Posterior cingulate gyrus (tissue), 11 donors: Measurements from ENCODE around the gene MRPS34.
A peak's percentile ranks its signal among the peaks of the same experiment; 100 is the strongest.

Source experiments
- DNase-seq, 10 donors: peaks; one replicate each; pipeline versions ENCODE4 v3.0.0 to v3.0.0-alpha.2; 2020 to 2021; ENCODE audit warnings: mixed read lengths in 3 of 10
- intact Hi-C: fragments of 100-400 bp; cut with DNase I; formaldehyde crosslinking; loops from one replicate; pipeline ENCODE4 v1.15.1; 2023

MRPS34 gene

DNA sequence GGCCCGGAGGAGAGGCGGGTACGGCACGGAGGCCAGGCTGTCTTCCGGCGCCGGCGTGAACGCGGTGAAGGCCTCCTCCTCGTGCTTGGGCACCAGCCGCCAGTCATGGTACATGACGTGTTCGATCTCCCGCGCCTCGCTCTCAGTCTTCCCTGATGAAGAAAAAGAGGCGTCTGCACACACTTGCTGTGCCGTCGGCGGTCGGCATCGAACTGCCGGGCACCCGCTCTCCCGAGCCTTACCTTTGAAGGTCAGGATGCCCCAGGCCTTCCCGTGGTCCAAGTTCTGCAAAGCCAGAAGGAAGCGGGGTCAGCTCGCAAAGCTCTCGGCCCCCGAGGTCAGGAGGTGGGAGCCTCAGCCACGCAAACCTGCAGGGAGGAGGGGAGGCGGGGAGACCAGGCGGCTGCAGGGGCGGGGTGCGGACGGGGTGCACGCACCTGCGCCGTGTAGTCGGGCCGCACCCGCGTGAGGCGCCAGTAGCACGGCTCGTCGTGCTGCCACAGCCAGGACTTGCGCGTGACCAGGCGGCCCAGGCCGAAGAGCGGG lies 499 bp downstream of the MRPS34 start, which contains the start of gene EME2:
Gene EME2, plus strand, starts transcription at position 449 of the 546 bp plus-strand sequence. CDS start 418 bp downstream, outside the sequence.
- DNase-seq = peak in 1 of 10 donors; percentile 26
- intact Hi-C loops = loop anchor here (5.0 kb wide), 3 partner anchors 55 to 190 kb away; partner anchors contain the start of genes FAHD1, HAGH, MAPK8IP3 and RPS2

DNA sequence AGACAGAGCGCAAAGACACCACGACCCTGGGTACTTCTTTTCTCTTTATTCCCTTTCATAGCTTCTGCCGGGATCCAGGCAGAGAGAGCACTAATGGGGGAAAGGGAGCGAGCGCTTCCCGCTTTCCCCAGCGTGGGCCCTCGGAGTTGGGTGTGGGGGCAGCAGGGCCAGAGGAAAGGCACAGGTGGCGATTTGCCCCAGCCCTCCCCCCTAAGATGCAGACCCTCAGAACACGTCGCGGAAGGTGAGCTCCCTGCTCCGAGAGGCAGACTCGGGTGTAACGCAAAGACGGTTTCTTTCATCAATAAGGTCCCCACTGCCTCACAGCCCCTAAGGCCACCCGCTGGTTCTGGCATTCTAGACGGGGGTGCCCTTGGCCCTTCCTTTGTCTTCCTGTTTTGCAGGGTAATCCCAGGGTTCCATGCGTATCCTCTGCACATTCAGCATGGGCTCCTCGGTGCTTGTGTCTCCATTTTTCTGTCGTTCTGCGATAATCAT lies 1.0 kb downstream of the MRPS34 start:
- intact Hi-C loops = loop anchor here (5.0 kb wide), 3 partner anchors 55 to 190 kb away; partner anchors contain the start of genes FAHD1, HAGH, MAPK8IP3 and RPS2
- DNase-seq = no peak

DNA sequence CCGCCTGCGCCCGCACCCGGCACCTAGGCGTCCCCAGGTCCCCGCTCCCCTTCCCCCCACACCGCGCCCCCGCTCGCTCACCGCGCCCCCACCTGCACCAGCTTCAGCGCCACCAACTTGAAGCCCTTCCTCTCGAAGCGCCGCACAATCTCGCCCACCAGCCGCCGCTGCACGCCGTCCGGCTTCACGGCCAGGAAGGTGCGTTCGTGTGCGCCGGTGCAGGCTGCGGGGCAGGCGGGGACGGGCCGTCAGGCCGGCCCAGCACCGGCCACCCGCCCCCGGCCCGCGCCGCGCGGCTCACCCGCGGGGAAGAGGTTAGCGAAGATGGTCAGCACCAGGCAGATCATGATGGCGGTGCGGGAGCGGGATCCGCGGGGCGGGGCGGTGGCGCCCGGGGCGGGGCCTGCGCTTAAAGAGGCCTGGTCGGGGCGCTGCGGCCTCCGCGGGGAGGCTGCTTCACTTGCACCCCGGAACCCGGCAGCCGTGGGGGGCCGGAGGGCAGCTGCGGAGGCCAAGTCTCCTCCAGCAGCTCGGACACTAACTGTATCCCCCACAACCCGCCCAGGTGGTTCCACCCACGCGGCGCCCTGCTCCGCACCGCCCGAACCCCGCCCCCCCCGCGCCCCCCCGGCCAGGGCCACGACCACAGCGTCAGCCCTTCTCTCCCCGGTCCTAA lies 1.6 kb downstream of the MRPS34 start, which contains the start of gene NME3:
Gene NME3, minus strand, starts transcription at position 356 of the 676 bp plus-strand sequence. Its CDS starts 9 bp downstream, at position 347.
- intact Hi-C loops = loop anchor here (5.0 kb wide), 3 partner anchors 56 to 191 kb away; partner anchors contain the start of genes FAHD1, HAGH, MAPK8IP3 and RPS2
- peak; percentile 65 to 98 (median 78) for DNase-seq

DNA sequence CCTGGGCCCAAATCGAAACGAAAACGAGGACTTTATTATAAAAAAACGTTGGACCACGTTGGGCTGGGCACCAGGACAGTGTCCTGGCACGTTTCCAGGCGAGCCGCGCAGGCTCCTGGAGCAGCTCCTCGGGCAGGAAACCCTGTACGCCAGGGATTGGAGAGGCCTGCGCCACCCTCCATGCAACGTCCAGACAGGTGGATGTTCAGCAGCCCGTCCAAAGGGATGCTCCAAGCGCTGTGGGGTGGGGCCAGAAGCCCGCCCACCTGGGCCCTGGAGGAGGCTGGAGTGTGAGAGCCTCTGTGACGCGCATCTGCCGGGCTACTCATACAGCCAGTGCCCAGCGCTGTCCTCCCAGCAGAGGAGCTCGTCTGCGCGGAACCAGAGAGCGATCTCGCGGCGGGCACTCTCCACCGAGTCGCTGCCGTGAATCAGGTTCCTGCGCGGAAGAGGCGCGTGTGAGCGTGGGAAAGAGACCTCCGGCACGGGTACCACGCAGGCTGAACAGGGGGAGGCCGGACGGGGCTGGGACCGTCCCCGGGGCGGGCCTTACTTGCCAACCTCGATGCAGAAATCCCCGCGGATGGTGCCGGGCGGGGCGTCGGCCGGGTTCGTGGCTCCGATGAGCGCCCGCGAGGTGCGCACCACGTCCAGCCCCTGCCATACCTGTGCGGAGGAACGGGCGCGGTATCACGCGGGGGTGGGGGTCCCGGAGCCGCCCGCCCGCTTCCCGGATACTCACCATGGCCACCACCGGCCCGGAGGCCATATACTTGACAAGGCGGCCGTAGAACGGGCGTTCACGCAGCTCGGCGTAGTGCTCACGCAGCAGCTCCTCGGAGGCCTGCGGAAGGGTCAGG lies 2.4 kb downstream of the MRPS34 start:
- intact Hi-C loops = loop anchor here (5.0 kb wide), 3 partner anchors 57 to 192 kb away; partner anchors contain the start of genes FAHD1, HAGH, MAPK8IP3 and RPS2
- DNase-seq = peak; percentile 47 to 96 (median 69)

DNA sequence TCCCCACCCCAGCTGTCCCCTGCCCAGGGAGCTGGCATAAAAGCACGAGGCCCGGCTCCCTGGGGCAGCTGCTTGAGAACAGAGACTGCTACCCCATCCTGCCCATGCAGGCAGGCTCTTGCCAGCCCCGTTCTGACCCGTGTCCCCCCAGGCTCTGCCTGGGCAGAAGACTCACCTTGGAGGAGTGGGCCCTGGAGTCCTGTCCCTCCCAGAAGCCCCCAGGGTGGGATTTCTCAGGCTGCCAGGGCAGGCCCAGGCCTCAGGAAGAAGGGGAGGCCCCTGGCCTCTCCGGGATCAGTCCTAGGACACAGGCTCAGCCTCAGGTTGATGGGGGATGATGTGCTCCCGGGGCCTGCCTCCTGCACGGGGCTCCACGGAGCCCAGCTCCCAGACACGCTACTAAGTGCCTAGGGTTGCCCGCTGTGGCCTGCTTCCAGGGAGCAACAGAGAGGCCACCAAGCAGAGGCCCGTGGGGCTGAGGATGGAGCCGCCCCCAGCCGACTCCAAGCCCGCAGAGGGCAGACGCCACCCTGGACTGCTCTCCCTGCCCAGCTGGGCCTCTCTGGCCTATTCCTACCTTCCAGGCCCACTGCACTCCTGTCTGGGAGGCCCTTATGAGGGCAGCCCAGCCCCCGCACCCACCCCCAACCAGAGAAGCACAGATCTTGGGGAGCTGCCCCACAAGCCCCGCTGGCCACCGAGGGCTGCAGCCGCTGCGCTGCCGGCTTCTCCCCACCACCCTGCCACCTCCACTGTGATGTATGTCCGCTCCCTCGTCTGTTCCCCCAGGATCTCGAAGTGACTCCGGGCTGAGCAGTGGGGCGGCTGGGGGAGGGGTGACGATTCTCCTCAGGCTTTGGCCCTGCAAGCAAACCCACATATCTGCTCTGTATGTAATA lies 3.3 kb downstream of the MRPS34 start:
- no peak for DNase-seq
- intact Hi-C loops = loop anchor here (5.0 kb wide), 3 partner anchors 58 to 193 kb away; partner anchors contain the start of genes FAHD1, HAGH, MAPK8IP3 and RPS2

DNA sequence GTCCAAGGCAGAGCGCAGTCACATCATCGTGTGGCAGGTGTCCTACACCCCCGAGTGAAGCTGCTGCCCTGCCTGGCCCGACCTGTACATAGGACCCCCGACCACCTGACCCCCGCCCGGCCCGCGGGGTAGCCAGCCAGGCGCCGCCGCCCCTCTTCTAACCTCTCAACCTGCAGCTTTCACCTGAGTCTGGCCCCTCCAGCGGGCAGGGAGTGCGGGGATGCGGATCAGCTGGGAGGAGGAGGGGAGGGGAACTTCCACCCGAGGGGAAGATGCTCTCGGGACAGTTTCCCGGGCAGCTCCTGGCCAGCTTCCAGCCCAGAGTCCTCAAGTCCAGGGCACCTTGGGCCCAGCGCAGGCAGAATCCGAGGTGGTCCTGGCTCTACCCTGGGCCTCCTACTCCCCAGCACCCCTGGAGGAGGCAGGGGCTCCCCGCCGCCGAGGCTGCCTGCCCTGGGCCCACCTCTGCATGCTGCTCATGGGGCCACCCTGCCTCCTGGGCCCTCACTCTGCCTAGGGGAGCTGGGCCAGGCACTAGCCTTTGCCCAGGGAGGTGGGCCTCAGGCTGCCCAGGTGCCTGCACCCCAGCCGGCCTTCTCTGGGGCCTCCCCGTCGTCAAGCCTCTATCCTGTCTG lies 4.0 kb downstream of the MRPS34 start:
- DNase-seq = no peak
- intact Hi-C loops = no loop called here

DNA sequence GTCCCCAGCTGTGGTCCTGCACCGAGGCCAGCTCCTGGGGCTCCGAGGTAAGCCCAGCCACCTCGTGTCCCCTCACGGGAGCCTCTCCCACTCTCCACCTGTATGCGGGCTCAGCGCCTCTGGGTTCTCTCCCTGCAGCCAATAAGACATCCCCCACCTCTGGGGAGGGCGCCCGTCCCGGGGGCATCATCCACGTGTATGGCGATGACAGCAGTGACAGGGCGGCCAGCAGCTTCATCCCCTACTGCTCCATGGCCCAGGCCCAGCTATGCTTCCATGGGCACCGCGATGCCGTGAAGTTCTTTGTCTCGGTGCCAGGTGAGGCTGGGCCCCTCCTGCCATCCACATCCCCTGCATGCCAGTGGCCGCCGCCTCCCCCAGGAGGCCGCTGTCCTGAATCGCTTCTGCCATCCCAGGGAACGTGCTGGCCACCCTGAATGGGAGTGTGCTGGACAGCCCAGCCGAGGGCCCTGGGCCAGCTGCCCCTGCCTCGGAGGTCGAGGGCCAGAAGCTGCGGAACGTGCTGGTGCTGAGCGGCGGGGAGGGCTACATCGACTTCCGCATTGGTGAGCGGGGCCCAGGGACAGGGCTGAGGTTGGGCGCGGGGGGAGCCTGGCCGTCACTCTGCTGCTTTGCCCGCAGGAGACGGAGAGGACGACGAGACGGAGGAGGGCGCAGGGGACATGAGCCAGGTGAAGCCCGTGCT lies 4.7 kb downstream of the MRPS34 start:
- no peak for DNase-seq
- intact Hi-C loops = no loop called here

DNA sequence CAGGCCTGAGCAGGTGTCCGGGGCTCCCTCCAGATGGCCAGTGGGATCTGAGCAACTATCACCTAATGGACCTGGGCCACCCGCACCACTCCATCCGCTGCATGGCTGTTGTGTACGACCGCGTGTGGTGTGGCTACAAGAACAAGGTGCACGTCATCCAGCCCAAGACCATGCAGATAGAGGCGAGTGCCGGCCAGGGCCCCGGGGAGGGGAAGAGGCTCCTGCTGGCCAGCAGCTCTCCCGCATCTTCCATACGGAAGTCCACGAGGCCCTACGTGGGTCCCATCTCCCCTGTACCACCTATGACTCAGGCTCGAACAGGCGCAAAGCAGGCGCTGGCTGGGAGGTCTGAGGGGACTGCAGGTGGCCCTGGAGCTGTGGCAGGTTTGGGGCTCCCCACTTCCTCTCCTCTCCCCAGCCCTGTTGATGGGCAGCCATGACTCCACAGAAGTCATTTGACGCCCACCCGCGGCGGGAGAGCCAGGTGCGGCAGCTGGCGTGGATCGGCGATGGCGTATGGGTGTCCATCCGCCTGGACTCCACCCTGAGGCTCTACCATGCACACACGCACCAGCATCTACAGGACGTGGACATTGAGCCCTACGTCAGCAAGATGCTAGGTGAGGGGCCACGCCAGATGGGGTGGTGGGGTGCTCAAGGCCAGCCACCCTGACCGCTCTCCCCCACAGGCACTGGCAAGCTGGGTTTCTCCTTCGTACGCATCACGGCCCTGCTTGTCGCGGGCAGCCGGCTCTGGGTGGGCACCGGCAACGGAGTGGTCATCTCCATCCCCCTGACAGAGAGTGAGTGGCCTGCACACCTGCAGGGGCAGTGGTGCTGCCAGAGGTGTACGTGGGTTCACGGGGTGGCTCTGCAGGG lies 5.6 kb downstream of the MRPS34 start:
- DNase-seq = no peak
- intact Hi-C loops = no loop called here

DNA sequence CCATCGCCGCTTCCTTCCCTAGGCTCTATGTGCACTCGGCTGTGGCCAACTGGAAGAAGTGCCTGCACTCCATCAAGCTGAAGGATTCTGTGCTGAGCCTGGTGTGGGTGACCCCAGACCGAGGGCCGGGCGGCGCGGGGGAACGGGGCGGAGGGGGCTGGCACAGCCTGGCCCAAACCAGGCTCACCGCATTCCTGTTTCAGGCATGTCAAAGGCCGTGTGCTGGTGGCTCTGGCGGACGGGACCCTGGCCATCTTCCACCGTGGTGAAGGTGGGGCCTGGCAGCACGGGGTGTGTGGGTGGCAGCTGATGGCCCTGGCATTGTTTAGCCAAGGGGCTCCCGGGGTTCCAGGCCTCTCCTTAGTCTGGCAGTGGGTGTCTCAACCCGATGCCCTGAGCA lies 6.2 kb downstream of the MRPS34 start:
- intact Hi-C loops = no loop called here
- no peak for DNase-seq

DNA sequence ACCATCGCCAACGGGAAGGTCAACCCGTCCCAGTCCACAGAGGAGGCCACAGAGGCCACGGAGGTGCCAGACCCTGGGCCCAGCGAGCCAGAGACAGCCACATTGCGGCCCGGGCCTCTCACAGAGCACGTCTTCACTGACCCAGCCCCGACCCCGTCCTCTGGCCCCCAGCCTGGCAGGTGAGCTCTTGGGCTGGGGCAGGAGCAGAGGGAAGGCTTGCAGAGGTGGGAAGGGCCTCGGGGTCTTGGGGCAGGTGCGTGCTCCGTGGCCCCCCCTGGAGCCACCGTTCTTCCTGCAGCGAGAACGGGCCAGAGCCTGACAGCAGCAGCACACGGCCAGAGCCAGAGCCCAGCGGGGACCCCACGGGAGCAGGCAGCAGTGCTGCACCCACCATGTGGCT lies 6.7 kb downstream of the MRPS34 start:
- no peak for DNase-seq
- intact Hi-C loops = no loop called here

DNA sequence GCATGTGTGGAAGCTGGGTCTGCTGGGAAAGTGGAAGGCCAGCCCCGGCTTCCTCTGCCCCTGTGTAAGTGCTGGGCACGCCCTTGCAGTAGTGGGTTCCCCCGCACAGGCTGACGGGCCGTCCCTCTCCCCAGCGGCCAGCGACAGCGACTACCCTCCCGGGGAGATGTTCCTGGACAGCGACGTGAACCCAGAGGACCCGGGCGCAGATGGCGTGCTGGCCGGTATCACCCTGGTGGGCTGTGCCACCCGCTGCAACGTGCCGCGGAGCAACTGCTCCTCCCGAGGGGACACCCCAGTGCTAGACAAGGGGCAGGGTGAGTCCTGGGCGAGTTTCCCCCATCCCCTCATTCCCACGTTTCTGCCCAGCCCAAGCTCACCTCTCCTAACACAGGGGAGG lies 7.1 kb downstream of the MRPS34 start:
- intact Hi-C loops = no loop called here
- DNase-seq = no peak

DNA sequence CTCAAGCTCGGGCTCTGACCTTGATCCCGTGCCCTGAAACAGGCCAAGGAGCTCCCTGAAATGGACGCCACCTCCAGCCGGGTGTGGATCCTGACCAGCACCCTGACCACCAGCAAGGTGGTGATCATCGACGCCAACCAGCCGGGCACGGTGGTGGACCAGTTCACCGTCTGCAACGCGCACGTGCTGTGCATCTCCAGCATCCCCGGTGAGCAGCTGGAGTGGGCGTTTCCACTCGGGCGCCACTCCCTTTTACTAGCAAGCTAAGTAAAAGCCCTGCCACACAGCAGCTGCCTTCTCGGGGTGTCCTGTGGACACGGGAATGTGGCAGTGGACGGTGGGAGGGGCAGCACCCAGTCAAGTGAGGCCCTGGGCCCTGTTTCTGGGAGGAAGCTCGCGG lies 8.0 kb downstream of the MRPS34 start:
- no peak for DNase-seq

DNA sequence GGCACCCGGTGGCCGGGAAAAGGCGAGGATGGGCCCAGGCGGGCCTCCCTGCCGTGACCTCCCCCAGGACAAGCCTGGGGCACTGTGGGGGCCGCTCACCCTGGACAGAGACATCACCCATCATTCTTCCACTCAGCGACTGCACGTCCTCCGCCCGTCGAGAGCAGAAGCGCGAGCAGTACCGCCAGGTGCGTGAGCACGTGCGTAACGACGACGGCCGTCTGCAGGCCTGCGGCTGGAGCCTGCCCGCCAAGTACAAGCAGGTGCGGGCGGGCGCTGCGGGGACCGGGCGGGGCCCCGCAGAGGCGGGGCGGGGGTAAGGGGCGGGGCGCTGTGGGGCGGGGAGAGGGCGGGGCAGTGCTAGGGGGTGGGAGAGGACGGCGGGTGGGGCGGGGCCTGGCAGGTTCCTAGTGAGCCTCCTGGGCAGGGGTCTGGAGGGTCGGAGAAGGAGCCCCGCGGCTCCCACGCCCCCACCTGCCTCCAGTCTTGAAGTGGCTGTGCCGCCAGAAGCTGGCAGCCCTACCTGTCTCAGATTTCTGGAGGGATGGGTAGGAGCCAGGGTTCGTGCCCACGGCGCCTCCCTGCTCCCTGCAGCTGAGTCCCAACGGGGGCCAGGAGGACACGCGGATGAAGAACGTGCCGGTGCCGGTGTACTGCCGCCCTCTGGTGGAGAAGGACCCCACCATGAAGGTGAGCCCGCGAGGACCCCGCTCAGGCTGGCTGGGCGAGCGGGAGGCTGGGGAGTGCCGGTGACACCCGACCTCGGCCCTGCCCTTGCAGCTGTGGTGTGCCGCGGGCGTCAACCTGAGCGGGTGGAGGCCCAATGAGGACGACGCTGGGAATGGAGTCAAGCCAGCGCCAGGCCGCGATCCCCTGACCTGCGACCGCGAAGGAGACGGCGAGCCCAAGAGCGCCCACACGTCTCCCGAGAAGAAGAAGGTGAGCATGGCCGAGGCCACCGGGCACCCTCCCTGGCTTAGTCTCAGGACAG lies 9.1 kb downstream of the MRPS34 start:
- intact Hi-C loops = no loop called here
- DNase-seq = peak in 3 of 10 donors; percentile 44 to 86 (median 55)

More for the DNA sequence above, 8.0 kb downstream of the MRPS34 start:
- intact Hi-C loops = no loop called here

DNA sequence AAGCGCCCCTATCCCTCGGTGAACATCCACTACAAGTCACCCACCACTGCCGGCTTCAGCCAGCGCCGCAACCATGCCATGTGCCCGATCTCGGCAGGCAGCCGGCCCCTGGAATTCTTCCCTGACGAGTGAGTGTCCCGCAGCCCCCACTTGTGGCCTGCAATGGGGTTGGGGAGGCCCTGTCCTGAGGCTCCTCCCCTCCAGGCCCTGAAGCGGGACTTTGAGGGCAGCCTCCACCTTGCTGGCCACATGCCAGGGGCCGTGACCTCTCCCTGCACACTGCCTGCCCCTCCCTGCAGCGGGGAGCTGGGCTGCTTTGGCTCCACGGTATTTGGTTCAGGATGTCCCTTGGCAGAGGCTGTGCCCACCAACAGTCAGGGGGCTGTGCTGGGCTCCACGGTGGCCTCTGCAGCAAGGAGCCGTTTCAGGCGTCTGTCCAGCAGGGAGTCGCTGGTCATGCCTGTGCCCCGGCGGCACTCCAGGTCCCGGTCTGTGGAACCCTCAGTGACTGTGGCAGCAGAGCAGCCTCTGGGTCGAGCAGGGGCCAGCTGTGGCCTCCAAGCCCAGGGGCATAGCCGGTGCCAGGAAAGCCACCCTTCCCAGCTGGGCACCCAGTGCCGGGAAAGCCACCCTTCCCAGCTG lies 9.9 kb downstream of the MRPS34 start:
- no peak for DNase-seq
- intact Hi-C loops = no loop called here

DNA sequence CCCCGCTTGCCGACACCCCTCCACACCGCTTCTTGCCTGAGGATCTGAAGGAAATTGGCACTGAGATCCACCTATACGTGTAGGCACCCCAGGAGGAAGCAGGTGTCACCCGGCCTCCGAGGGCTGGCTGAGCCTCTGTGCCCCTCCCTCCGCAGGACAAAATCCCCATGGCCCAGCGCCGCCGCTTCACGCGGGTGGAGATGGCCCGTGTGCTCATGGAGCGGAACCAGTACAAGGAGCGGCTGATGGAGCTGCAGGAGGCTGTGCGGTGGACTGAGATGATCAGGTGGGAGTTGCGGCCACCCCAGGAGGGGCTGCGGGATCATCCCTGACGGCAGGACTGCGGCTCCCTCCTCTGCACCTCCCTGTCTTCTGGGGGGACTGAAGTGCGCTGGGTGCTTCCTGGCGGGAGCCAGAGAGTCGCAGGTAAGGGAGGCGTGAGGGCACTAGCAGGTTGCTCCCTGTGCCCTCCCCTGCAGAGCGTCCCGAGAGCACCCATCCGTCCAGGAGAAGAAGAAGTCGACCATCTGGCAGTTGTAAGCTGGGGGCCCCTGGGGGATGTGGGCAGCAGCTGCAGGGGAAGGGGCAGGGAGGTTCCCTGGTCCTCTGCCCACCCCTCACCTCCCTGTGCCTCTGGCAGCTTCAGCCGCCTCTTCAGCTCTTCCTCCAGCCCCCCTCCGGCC lies 10.6 kb downstream of the MRPS34 start:
- intact Hi-C loops = no loop called here
- no peak for DNase-seq
